Smooth muscle cell (in vitro differentiated cells): ENCODE measurements around the gene ARHGAP8. TPM values are rescaled to one million over a fixed set of nuclear protein-coding genes. Genes with fewer than 3 reads are reported as not detected.

Experiments
- DNase-seq: peaks from one replicate; lab custom pipeline; 2025; ENCODE audit not compliant: unreplicated experiment; lab: John Stamatoyannopoulos, UW
- H2AFZ ChIP-seq: fragments of 200-600 bp; sonication (generic); 2 replicates; pipeline ENCODE4 v1.6.0; 2016; ENCODE audit warnings: antibody characterized with exemption, low read depth, mild to moderate bottlenecking
- H3F3A ChIP-seq: fragments of 200-600 bp; sonication (generic); 2 replicates; pipeline ENCODE4 v1.6.0; 2017; ENCODE audit warnings: antibody characterized with exemption, low read depth
- H3K27ac ChIP-seq: fragments of 200-600 bp; sonication (generic); 2 replicates; pipeline ENCODE4 v1.5.1; 2016; ENCODE audit warnings: low read depth, mild to moderate bottlenecking
- H3K27me3 ChIP-seq: fragments of 200-600 bp; sonication (generic); 2 replicates; pipeline ENCODE4 v1.6.1; 2016; ENCODE audit warnings: low read depth, mild to moderate bottlenecking
- H3K36me3 ChIP-seq: fragments of 200-600 bp; sonication (generic); 2 replicates; pipeline ENCODE4 v1.5.1; 2016; ENCODE audit warnings: low read depth
- H3K4me1 ChIP-seq: fragments of 200-600 bp; sonication (generic); 2 replicates; pipeline ENCODE4 v1.5.1; 2016; ENCODE audit warnings: low read depth
- H3K4me2 ChIP-seq: fragments of 200-600 bp; sonication (generic); 2 replicates; pipeline ENCODE4 v1.6.0; 2016; ENCODE audit warnings: mild to moderate bottlenecking
- H3K4me3 ChIP-seq: fragments of 200-600 bp; sonication (generic); 2 replicates; pipeline ENCODE4 v1.5.1; 2016; ENCODE audit warnings: mild to moderate bottlenecking
- H3K79me2 ChIP-seq: fragments of 200-600 bp; sonication (generic); 2 replicates; pipeline ENCODE4 v1.6.0; 2016; ENCODE audit warnings: low read depth, mild to moderate bottlenecking
- H3K9ac ChIP-seq: fragments of 200-600 bp; sonication (generic); 2 replicates; pipeline ENCODE4 v1.6.0; 2016; ENCODE audit warnings: low read depth
- H3K9me3 ChIP-seq: fragments of 200-600 bp; sonication (generic); replicated peaks from 2 replicates; pipeline ENCODE4 v1.5.1; 2016; ENCODE audit warnings: low read depth
- H4K20me1 ChIP-seq: fragments of 200-600 bp; sonication (generic); 2 replicates; pipeline ENCODE4 v1.6.0; 2016; ENCODE audit warnings: low read depth
- WGBS: methylation state at CpG from one replicate; pipeline ENCODE4 v1.1.7; 2016; ENCODE audit warnings: low lambda C conversion rate; 5-methylcytosine and 5-hydroxymethylcytosine counted together
- polyA plus RNA-seq: library from polyadenylated mRNA; unstranded; fragments of >200 nt; fragmentation: Nextera tagmentation; extraction: Ambion mirVana; gene quantifications from 2 replicates; pipeline ENCODE4 v1.2.1, GENCODE V29; 2016
- total RNA-seq: library from RNA; depleted of rRNA; stranded (reverse); fragments of >200 nt; gene quantifications from 2 replicates; pipeline ENCODE4 v1.2.3, GENCODE V29; 2014
- TF ChIP-seq, protein P1 (sequence below): fragments of 200-600 bp; sonication (generic); IDR thresholded peaks from 2 replicates; pipeline ENCODE4 v1.5.1; 2017; ENCODE audit warnings: borderline replicate concordance, mild to moderate bottlenecking, antibody characterized with exemption; ENCODE audit not compliant: insufficient read depth, poor library complexity, severe bottlenecking

ARHGAP8 gene
- total and polyA plus RNA-seq, 2 experiments from 2014 or later: 5.8 to 11.4 TPM

DNA sequence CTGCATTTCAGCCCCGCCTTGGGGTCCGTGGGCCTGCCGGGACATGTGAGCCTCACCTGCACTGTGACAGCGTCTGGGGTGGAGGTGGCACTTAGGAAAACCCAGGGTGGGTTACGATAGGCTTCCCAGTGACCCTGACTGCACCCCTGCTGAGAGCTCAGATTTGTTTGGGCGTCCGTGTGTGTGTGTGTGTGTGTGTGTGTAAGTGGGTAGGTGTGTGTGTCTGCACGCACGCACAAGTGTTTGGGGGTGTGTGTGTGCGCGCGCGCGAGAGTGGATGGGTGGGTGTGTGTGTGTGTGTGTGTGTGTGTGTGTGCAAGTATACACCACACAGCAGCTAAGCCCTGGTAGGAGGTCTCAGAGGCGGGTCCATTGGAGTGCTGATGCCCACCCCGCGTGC lies 12.1 kb upstream of the ARHGAP8 start:
- H3K4me1 ChIP-seq: no peaks in the 10 kb centered on the region
- H3K4me2 ChIP-seq: no peak overlapping the region
- H3K36me3 ChIP-seq: no peaks in the 10 kb centered on the region
- H3K79me2 ChIP-seq: no peaks in the 10 kb centered on the region
- no peak overlapping the region for H2AFZ ChIP-seq
- no peak for DNase-seq
- no peak overlapping the region for H3K9ac ChIP-seq
- TF ChIP-seq, protein P1, sequence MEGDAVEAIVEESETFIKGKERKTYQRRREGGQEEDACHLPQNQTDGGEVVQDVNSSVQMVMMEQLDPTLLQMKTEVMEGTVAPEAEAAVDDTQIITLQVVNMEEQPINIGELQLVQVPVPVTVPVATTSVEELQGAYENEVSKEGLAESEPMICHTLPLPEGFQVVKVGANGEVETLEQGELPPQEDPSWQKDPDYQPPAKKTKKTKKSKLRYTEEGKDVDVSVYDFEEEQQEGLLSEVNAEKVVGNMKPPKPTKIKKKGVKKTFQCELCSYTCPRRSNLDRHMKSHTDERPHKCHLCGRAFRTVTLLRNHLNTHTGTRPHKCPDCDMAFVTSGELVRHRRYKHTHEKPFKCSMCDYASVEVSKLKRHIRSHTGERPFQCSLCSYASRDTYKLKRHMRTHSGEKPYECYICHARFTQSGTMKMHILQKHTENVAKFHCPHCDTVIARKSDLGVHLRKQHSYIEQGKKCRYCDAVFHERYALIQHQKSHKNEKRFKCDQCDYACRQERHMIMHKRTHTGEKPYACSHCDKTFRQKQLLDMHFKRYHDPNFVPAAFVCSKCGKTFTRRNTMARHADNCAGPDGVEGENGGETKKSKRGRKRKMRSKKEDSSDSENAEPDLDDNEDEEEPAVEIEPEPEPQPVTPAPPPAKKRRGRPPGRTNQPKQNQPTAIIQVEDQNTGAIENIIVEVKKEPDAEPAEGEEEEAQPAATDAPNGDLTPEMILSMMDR: no peak
- no peaks in the 10 kb centered on the region for H3F3A ChIP-seq
- H3K4me3 ChIP-seq: no peak overlapping the region
- H3K27ac ChIP-seq: no peak overlapping the region
- H3K9me3 ChIP-seq: no peaks in the 10 kb centered on the region
- peaks cover 32% of the 10 kb centered on the region for H4K20me1 ChIP-seq
- 94% methylated on average over 15 of the region's 17 CpGs for WGBS
- no peaks in the 10 kb centered on the region for H3K27me3 ChIP-seq

DNA sequence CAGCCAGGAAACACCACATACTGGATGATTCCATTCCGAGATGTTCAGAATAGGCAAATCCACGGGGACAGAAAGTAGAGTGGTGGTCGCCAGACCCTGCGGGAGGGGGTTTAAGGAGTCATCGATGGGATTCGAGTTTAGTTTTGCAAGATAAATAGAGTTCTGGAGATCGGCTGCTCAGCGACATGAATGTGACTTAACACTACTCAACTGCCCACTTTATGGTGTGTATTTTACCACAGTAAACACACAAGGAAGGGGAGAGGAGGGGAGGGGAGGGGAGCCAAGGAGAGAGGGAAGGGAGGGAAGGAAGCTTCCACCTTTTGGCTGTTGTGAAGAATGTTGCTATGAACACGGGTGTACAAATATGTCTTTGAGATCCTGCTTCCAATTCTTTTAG lies 10.4 kb upstream of the ARHGAP8 start:
- Histone ChIP-seq H3K79me2 (no peaks in the 10 kb centered on the region), H3K9ac (no peak overlapping the region), H3K4me1 (no peaks in the 10 kb centered on the region), H3K27me3 (no peaks in the 10 kb centered on the region), H3K36me3 (no peaks in the 10 kb centered on the region), H4K20me1 (peaks cover 23% of the 10 kb centered on the region), H2AFZ (no peak overlapping the region), H3K4me3 (no peak overlapping the region), H3F3A (no peaks in the 10 kb centered on the region), H3K4me2 (no peak overlapping the region), H3K27ac (no peak overlapping the region), H3K9me3 (no peaks in the 10 kb centered on the region)
- no peak for DNase-seq
- TF ChIP-seq, protein P1: no peak
- WGBS: 86% methylated on average over 9 of the region's 9 CpGs

DNA sequence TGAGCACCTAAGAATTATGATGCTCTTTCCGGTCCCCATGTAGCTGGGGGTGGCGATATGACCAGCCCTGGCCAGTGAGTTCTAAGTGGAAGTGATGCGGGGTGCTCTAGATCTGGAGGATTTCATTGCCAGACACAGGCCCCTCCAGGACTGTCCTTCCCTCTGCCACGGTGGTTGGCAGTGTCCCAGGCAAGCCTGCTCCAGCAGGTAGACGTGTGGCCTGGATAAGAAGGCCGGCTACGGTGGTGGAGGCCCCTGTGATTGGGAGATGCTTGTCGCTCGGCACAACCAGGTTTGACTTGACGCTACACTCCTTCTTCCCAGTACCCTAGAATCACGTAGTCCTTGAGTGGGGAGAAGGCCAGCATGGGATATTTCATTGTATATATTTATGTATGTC lies 9.1 kb upstream of the ARHGAP8 start:
- no peak overlapping the region for H3K4me3 ChIP-seq
- 93% methylated on average over 11 of the region's 11 CpGs for WGBS
- no peaks in the 10 kb centered on the region for H3K36me3 ChIP-seq
- H3K4me2 ChIP-seq: no peak overlapping the region
- TF ChIP-seq, protein P1: no peak
- H3K9ac ChIP-seq: no peak overlapping the region
- no peak overlapping the region for H2AFZ ChIP-seq
- DNase-seq: no peak
- no peaks in the 10 kb centered on the region for H3F3A ChIP-seq
- H4K20me1 ChIP-seq: peaks cover 14% of the 10 kb centered on the region
- no peak overlapping the region for H3K27ac ChIP-seq
- H3K9me3 ChIP-seq: no peaks in the 10 kb centered on the region
- no peaks in the 10 kb centered on the region for H3K79me2 ChIP-seq
- no peaks in the 10 kb centered on the region for H3K4me1 ChIP-seq
- no peaks in the 10 kb centered on the region for H3K27me3 ChIP-seq

DNA sequence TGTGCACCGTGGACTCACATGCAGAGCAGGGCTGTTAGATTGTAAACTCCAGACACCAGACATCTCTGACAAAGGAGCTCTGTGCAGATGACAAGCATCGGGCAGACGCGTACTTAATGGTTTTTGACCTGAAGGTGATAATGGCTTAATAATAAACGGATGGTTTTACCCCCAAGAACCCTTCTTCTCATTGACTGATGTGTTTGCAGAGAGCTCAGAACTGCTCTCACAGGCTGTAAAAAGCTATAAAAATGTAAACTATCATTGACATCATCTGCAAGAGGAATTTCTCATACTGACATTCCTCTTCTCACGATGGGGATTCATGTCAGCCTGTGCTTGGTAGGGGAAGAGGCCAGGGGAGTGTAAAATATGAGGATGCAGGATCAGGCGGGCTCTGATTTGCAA lies 8.6 kb upstream of the ARHGAP8 start:
- TF ChIP-seq, protein P1: no peak
- no peaks in the 10 kb centered on the region for H3K36me3 ChIP-seq
- H2AFZ ChIP-seq: no peak overlapping the region
- H3K79me2 ChIP-seq: no peaks in the 10 kb centered on the region
- H4K20me1 ChIP-seq: peaks cover 9% of the 10 kb centered on the region
- no peaks in the 10 kb centered on the region for H3F3A ChIP-seq
- DNase-seq: no peak
- WGBS: 19% methylated on average over 7 of the region's 7 CpGs
- H3K9ac ChIP-seq: no peak overlapping the region
- no peak overlapping the region for H3K4me2 ChIP-seq
- H3K9me3 ChIP-seq: no peaks in the 10 kb centered on the region
- no peak overlapping the region for H3K4me3 ChIP-seq
- no peak overlapping the region for H3K27ac ChIP-seq
- H3K27me3 ChIP-seq: no peaks in the 10 kb centered on the region
- no peaks in the 10 kb centered on the region for H3K4me1 ChIP-seq
